IMR-90 (cell line): ENCODE results near the gene GTPBP6.

Experiments
- BHLHE40 ChIP-seq: fragments of 150-350 bp; IDR thresholded peaks from 2 replicates; pipeline ENCODE4 v1.6.1; 2016; ENCODE audit warnings: mild to moderate bottlenecking, low read depth, low read length
- CEBPB ChIP-seq: IDR thresholded peaks from 2 replicates; pipeline ENCODE4 v1.6.1; 2012; ENCODE audit warnings: low read depth, low read length, improper control_type of control experiment
- CHD1 ChIP-seq: IDR thresholded peaks from 2 replicates; pipeline ENCODE4 v1.6.1; 2012; ENCODE audit warnings: low read depth, low read length, improper control_type of control experiment
- FOS ChIP-seq: fragments of 150-350 bp; IDR thresholded peaks from 2 replicates; pipeline ENCODE4 v1.6.1; 2016; ENCODE audit warnings: low read depth, low read length
- MAFK ChIP-seq: IDR thresholded peaks from 2 replicates; pipeline ENCODE4 v1.6.1; 2012; ENCODE audit warnings: low read depth, low read length, improper control_type of control experiment
- MAZ ChIP-seq: IDR thresholded peaks from 2 replicates; pipeline ENCODE4 v1.6.1; 2012; ENCODE audit warnings: low read depth, mild to moderate bottlenecking, low read length, improper control_type of control experiment, moderate library complexity, borderline replicate concordance
- MXI1 ChIP-seq: IDR thresholded peaks from 2 replicates; pipeline ENCODE4 v1.6.1; 2012; ENCODE audit warnings: low read depth, mild to moderate bottlenecking, low read length, moderate library complexity, borderline replicate concordance
- NFE2L2 ChIP-seq: fragments of 150-350 bp; IDR thresholded peaks from 2 replicates; pipeline ENCODE4 v1.6.1; 2016; ENCODE audit warnings: low read depth, mild to moderate bottlenecking, low read length
- POLR2A ChIP-seq: IDR thresholded peaks from 2 replicates; pipeline ENCODE4 v1.6.1; 2012; ENCODE audit warnings: mild to moderate bottlenecking, low read depth, low read length
- RAD21 ChIP-seq: IDR thresholded peaks from 2 replicates; pipeline ENCODE4 v1.6.1; 2012; ENCODE audit warnings: low read length, improper control_type of control experiment
- TF ChIP-seq, protein P1 (sequence below): conservative IDR thresholded peaks from 2 replicates; pipeline ENCODE4 v1.5.1; 2012; ENCODE audit warnings: mild to moderate bottlenecking, low read depth, low read length, improper control_type of control experiment
- TF ChIP-seq, protein P2 (sequence below): fragments of 150-350 bp; IDR thresholded peaks from 2 replicates; pipeline ENCODE4 v1.6.1; 2017; ENCODE audit warnings: mild to moderate bottlenecking, antibody characterized with exemption, low read length, low read depth

DNA sequence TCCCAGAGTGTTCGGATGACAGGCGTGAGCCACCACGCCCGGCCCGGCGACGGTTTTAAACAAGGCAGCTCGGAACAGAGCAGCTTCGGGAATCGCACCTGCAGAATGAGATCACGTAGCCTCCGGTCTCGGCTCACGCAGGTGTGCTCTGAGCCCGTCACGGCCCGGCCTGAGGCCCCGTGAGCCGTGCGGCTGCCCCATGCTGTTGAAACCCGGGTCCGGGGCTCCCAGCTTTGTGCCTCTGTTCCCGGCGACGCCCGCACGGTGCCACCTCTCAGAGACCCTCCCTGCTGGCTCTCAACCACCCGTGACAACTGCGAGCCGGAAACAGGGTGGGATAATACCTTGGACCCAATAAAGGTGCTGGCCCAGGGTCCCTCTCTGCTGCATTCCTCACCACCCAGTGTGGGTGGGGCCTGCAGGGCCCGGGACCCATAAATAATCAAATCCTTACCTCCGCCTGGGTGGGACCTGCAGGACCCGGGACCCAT lies 50.8 kb downstream of the GTPBP6 start:
- TF ChIP-seq, protein P1, sequence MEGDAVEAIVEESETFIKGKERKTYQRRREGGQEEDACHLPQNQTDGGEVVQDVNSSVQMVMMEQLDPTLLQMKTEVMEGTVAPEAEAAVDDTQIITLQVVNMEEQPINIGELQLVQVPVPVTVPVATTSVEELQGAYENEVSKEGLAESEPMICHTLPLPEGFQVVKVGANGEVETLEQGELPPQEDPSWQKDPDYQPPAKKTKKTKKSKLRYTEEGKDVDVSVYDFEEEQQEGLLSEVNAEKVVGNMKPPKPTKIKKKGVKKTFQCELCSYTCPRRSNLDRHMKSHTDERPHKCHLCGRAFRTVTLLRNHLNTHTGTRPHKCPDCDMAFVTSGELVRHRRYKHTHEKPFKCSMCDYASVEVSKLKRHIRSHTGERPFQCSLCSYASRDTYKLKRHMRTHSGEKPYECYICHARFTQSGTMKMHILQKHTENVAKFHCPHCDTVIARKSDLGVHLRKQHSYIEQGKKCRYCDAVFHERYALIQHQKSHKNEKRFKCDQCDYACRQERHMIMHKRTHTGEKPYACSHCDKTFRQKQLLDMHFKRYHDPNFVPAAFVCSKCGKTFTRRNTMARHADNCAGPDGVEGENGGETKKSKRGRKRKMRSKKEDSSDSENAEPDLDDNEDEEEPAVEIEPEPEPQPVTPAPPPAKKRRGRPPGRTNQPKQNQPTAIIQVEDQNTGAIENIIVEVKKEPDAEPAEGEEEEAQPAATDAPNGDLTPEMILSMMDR = no peak
- TF ChIP-seq RAD21 (no peak), POLR2A (no peak), MXI1 (no peak), FOS (no peak), MAZ (no peak), MAFK (no peak), NFE2L2 (no peak), CEBPB (no peak), CHD1 (no peak), BHLHE40 (no peak)
- TF ChIP-seq, protein P2, sequence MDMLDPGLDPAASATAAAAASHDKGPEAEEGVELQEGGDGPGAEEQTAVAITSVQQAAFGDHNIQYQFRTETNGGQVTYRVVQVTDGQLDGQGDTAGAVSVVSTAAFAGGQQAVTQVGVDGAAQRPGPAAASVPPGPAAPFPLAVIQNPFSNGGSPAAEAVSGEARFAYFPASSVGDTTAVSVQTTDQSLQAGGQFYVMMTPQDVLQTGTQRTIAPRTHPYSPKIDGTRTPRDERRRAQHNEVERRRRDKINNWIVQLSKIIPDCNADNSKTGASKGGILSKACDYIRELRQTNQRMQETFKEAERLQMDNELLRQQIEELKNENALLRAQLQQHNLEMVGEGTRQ = no peak
